Measurements from ENCODE around the gene HYLS1. TPM values are rescaled to one million over a fixed set of nuclear protein-coding genes. Genes with fewer than 3 reads are reported as not detected.

HYLS1 gene
- total and polyA plus RNA-seq, 9 of the 15 experiments (the other 6 are each of a cell fraction or from before 2014, with no cell fraction given), result 2.7 to 8.2 (median 4.8) TPM

GRCh38 chr11:125887373-125888324 is at the start of gene HYLS1 (continued):
- TF ChIP-seq SNRNP70 (optimal IDR thresholded peaks at IDR 0.05; ENCODE audit: low read depth, low read length) (no peak), TFAP4 (CRISPR knock-in tag; IDR thresholded peaks at IDR 0.05; ENCODE audit: borderline replicate concordance) (peak; percentile 21; the same call in 1 of the 2 replicates), ZNF318 (IDR thresholded peaks at IDR 0.05; ENCODE audit: borderline replicate concordance in 1 of 2, low read depth in 1 of 2) (no peak), PRDM10 (IDR thresholded peaks at IDR 0.05; ENCODE audit: partially characterized antibody) (peak; percentile 91), NFXL1 (CRISPR knock-in tag; IDR thresholded peaks at IDR 0.05) (no peak), PYGO2 (tag; IDR thresholded peaks at IDR 0.05) (no peak), HNRNPL (IDR thresholded peaks at IDR 0.05; ENCODE audit: low read depth, low read length) (peak; percentile 34; the same call in 1 of the 2 replicates), POLR3A (IDR thresholded peaks at IDR 0.05; ENCODE audit: borderline replicate concordance, extremely low read depth, insufficient read depth, insufficient read length) (no peak), MEIS2 (IDR thresholded peaks at IDR 0.05; ENCODE audit: partially characterized antibody) (peak; percentile 77), ZBTB8A (IDR thresholded peaks at IDR 0.05; ENCODE audit: partially characterized antibody) (no peak), ZNF507 (tag; conservative IDR thresholded peaks at IDR 0.05) (no peak)

Data from K562 (cell line).